Measurements from ENCODE around the gene COX6B2. TPM values are rescaled to one million over a fixed set of nuclear protein-coding genes. Genes with fewer than 3 reads are reported as not detected.
A peak's percentile ranks its signal among the peaks of the same experiment; 100 is the strongest.

COX6B2 gene
- polyA plus RNA-seq, 3 donors from 2014 or later = 0.16 TPM; not detected in 2

GRCh38 chr19:55362990-55363716 is 8.6 kb upstream of the COX6B2 start, which contains the start of gene GARIN5B:
Gene GARIN5B, minus strand, starts transcription at chr19:55363260. Its CDS starts 194 bp downstream, at chr19:55363066.
- Mint-ChIP-seq H3K9me3 (no peaks in the 10 kb centered on the region), H3K4me3 (no peak within 1 kb of the TSS), H3K27ac (no peak within 1 kb of the TSS), H3K36me3 (no peaks in the 10 kb centered on the region), H3K4me1 (no peaks in the 10 kb centered on the region), H3K27me3 (ENCODE audit: low read depth in 3 of 3) (peaks cover 0 to 5% (median 4%) of the 10 kb centered on the region in 3 donors)
- no peak for DNase-seq

DNA sequence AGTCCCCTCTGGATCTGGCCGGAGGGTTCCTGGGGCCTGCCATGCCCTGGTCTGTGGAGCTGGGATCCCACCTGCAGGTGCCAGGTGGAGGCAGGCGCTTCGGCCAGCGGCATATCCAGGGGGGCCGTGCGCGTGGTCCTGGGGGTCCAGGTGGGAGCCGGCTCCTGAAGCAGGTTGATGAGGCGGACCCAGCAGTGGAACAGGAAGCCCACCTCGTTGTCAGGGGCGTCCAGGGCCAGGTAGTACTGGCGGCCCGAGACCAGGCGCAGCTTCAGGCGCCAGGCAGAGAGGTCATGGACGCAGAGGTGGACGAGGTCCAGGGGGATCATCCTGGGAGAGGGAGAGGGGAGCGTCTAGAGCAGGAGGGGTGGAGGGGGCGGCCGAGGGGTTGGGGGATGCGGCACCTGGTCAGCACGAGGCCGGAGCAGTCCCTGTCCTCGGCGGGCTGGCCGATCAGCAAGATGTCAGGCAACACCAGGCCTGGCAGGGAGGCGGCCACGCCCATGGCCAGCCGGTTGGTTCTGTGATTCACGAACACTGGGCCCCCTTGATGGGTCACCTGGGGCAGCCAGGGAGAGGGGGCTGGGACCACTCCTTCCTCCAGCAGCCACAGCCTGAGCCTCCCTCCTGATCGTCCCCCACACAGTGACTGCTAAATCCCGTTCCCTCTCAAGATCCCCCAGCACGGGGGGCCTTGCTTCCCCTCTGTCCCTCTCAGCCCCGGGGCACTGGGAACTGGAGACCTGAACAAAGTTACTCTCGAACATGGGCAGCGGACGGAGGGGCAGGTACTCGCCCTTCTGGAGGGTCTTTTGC is 7.9 kb upstream of the COX6B2 start:
- no peak overlapping the region for H3K4me3 Mint-ChIP-seq

DNA sequence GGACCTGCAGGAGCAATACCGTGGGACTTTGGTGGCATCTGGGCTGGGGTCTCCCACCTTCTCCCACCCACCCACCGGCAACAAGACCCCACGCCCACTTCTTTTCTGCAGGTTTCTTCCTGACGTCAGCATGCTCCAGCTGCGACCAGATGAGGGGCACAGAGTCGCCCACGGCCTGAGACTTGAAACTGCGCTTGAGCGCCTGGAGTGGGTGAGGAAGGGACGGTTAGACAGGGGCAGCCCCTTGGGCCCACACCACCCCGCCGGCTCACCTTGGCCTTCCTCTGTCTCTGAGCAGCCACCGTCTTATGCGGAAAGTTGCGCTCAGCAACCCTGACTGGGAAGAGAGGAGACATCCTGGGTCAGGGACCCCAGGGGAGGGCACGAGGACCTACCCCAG is 6.4 kb upstream of the COX6B2 start:
- DNase-seq = no peak
- H3K27ac Mint-ChIP-seq = no peak overlapping the region
- H3K4me3 Mint-ChIP-seq = no peak overlapping the region

More for the DNA sequence above, 7.9 kb upstream of the COX6B2 start:
- Mint-ChIP-seq H3K9me3 (no peaks in the 10 kb centered on the region), H3K4me1 (no peaks in the 10 kb centered on the region), H3K27me3 (ENCODE audit: low read depth in 3 of 3) (peaks cover 0 to 6% (median 5%) of the 10 kb centered on the region in 3 donors), H3K27ac (no peak overlapping the region), H3K36me3 (no peaks in the 10 kb centered on the region)
- no peak for DNase-seq

DNA sequence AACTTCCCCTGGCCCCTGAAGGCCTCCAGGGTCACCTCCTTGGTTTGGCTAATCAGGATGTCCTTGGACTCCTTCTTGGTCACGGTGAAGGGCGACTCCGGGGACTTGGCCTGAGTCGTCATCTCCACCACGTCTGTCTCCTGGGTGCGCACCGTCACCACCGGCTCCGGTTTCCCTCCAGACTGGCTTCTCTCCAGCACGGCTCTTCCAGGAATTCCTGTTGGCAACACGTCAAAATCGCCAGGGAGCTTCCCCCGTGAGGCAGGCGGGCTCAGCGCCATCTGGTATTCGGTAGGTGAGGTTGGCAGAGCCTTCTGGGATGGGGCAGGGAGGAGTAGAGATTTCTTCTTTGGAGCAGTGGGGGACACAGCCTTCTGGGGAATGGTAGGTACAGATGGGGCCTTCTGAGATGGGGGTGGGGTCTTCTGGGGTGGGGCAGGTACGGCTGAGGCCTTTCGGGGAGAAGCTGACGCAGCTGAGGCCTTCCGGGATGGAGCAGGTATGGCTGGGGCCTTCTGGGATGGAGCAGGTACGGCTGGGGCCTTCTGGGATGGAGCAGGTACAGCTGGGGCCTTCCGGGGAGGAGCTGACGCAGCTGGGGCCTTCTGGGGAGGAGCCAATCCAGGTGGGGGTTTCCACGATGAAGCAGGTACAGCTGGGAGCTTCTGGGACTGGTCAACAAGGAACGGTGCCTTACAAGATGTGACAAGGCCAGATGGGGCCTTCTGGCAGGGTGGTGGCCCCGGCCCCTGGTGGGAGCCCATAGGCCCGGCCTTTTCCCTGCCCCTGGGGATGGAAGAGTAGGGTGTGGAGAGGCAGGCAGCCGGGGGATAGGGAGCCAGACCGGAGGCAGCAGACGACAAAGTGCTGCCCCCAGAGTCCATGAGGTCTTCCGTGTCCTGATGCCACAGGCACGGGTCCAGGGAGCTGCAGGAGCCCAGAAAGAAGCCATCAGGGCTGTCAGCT is 4.7 kb upstream of the COX6B2 start:
- peaks cover 0 to 3% (median 2%) of the 10 kb centered on the region in 3 donors for H3K27me3 Mint-ChIP-seq (ENCODE audit: low read depth in 3 of 3)
- H3K27ac Mint-ChIP-seq = no peak overlapping the region
- H3K9me3 Mint-ChIP-seq = no peaks in the 10 kb centered on the region
- H3K4me1 Mint-ChIP-seq = peaks cover 0 to 2% of the 10 kb centered on the region in 2 donors
- H3K36me3 Mint-ChIP-seq = no peaks in the 10 kb centered on the region
- DNase-seq = no peak
- H3K4me3 Mint-ChIP-seq = no peak overlapping the region

More for the DNA sequence above, 6.4 kb upstream of the COX6B2 start:
- H3K4me1 Mint-ChIP-seq = no peaks in the 10 kb centered on the region
- H3K9me3 Mint-ChIP-seq = no peaks in the 10 kb centered on the region
- H3K27me3 Mint-ChIP-seq (ENCODE audit: low read depth in 3 of 3) = peaks cover 3 to 4% (median 3%) of the 10 kb centered on the region in 3 donors
- no peaks in the 10 kb centered on the region for H3K36me3 Mint-ChIP-seq

DNA sequence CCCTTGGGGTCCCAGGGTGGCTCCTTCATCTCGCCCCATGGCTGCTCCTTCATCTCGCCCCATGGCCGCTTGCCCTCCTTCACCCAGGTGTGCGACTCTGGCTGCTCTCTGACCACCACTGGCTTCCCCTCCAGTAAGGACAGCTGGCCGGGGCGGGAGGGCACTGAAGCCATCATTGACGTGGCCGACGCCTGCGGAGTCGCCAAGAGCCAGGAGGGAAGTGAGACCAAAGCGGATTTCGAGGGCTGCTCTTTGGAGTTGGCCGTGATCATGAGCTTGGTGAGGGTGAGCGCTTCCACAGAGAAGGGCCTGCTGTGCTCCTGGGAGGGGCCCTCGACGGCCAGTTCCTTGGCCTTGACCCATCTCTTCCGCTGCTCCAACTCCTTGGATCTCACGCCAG is 4.0 kb upstream of the COX6B2 start:
- no peak overlapping the region for H3K4me3 Mint-ChIP-seq
- no peaks in the 10 kb centered on the region for H3K9me3 Mint-ChIP-seq
- H3K36me3 Mint-ChIP-seq = no peaks in the 10 kb centered on the region
- H3K27ac Mint-ChIP-seq = no peak overlapping the region
- H3K27me3 Mint-ChIP-seq (ENCODE audit: low read depth in 3 of 3) = peaks cover 0 to 6% (median 2%) of the 10 kb centered on the region in 3 donors
- DNase-seq = no peak
- H3K4me1 Mint-ChIP-seq = peaks cover 5 to 6% of the 10 kb centered on the region in 2 donors

DNA sequence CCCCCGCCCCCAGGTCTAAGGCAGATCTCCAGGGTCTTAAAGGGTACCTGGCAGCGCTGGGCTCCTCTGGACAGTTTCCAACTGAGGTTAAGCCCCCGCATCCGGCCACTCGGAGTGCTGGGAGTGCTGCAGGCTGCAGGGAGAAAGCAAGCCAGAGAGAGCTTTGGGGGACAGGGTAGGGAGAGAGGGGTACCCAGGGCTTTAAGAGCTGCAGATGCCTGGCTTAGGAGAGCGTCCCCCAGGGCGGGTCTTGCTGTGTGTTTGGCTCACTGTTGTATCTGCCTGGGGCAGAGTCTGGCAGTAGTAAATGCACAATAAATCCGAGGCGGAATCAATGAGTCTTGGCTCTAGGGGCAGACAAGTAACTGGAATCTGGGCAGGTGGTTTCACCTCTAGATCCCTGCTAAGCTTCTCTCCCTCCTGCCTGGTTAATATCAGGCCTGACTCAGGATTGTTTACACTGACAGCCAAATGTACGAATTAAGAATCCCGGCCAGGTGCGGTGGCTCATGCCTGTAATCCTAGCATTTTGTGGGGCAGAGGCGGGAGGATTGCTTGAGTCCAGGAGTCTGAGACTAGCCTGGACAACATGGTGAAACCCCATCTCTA is 798 bp upstream of the COX6B2 start:
- no peak for DNase-seq
- Mint-ChIP-seq H3K9me3 (no peaks in the 10 kb centered on the region), H3K27ac (peak overlapping the region in 1 of 6 donors; percentile 40), H3K27me3 (ENCODE audit: low read depth in 3 of 3) (peaks cover 3 to 16% (median 11%) of the 10 kb centered on the region in 3 donors), H3K4me3 (peak overlapping the region in 1 of 5 donors; percentile 13), H3K4me1 (peaks cover 17% of the 10 kb centered on the region in 2 donors), H3K36me3 (no peaks in the 10 kb centered on the region)

GRCh38 chr19:55353803-55354697 is 469 bp downstream of the COX6B2 start:
- Mint-ChIP-seq H3K4me1 (peaks cover 17% of the 10 kb centered on the region in 2 donors), H3K36me3 (no peaks in the 10 kb centered on the region), H3K27ac (peak overlapping the region in 3 of 6 donors; percentile 62 to 82 (median 62)), H3K27me3 (ENCODE audit: low read depth in 3 of 3) (peaks cover 4 to 16% (median 13%) of the 10 kb centered on the region in 3 donors), H3K9me3 (no peaks in the 10 kb centered on the region), H3K4me3 (peak overlapping the region; percentile 75 to 90 (median 81))
- DNase-seq = peak; percentile 61 to 78 (median 68)

- Mint-ChIP-seq H3K27me3 (ENCODE audit: low read depth in 3 of 3) (peaks cover 4 to 16% (median 13%) of the 10 kb centered on the region in 3 donors), H3K4me1 (peaks cover 17% of the 10 kb centered on the region in 2 donors), H3K27ac (peak overlapping the region in 1 of 6 donors; percentile 27), H3K4me3 (peak overlapping the region; percentile 75 to 90 (median 81)), H3K36me3 (no peaks in the 10 kb centered on the region), H3K9me3 (no peaks in the 10 kb centered on the region)
- no peak for DNase-seq
Observed at GRCh38 chr19:55353356-55353802, 1.1 kb downstream of the COX6B2 start.

DNA sequence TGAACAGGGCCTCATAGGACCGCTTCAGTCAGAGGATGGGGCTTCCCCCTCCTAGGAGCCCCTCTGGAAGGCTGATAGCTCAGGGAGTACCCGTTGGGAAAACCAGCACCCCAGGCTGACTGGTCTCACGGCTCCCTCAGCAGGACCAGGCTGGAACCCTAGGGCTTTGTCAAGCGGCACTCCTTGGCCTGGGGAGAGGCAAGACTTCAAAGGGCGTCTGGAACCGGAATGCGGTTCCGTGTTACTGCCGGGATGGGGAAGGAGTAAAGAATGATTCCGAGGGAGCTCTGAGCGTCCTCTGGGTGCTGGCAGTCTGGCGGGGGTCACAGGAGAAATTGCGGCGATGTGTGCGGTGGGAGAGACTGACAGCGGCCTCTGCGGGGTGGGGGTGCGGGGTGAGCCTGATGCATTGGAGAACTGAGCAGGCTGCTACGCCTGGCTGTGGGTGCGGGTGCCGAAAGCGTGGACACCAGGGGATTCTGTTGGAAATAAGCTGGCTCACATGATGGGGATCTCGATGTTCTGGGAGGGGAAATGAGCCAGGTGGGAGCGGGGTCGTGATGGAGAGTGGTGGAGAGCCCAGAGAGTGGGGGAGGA is 1.9 kb downstream of the COX6B2 start:
- peaks cover 17% of the 10 kb centered on the region in 2 donors for H3K4me1 Mint-ChIP-seq
- peak overlapping the region; percentile 27 to 81 (median 75) for H3K4me3 Mint-ChIP-seq
- no peak for DNase-seq
- H3K27ac Mint-ChIP-seq = peak overlapping the region in 2 of 6 donors; percentile 27 to 49
- no peaks in the 10 kb centered on the region for H3K9me3 Mint-ChIP-seq
- no peaks in the 10 kb centered on the region for H3K36me3 Mint-ChIP-seq
- peaks cover 4 to 16% (median 11%) of the 10 kb centered on the region in 3 donors for H3K27me3 Mint-ChIP-seq (ENCODE audit: low read depth in 3 of 3)

GRCh38 chr19:55352040-55352439 is 2.5 kb downstream of the COX6B2 start:
- DNase-seq = no peak
- no peaks in the 10 kb centered on the region for H3K9me3 Mint-ChIP-seq
- no peaks in the 10 kb centered on the region for H3K36me3 Mint-ChIP-seq
- peak overlapping the region in 1 of 5 donors; percentile 33 for H3K4me3 Mint-ChIP-seq
- H3K27me3 Mint-ChIP-seq (ENCODE audit: low read depth in 3 of 3) = peaks cover 4 to 15% (median 11%) of the 10 kb centered on the region in 3 donors
- peaks cover 17% of the 10 kb centered on the region in 2 donors for H3K4me1 Mint-ChIP-seq
- peak overlapping the region in 1 of 6 donors; percentile 20 for H3K27ac Mint-ChIP-seq

DNA sequence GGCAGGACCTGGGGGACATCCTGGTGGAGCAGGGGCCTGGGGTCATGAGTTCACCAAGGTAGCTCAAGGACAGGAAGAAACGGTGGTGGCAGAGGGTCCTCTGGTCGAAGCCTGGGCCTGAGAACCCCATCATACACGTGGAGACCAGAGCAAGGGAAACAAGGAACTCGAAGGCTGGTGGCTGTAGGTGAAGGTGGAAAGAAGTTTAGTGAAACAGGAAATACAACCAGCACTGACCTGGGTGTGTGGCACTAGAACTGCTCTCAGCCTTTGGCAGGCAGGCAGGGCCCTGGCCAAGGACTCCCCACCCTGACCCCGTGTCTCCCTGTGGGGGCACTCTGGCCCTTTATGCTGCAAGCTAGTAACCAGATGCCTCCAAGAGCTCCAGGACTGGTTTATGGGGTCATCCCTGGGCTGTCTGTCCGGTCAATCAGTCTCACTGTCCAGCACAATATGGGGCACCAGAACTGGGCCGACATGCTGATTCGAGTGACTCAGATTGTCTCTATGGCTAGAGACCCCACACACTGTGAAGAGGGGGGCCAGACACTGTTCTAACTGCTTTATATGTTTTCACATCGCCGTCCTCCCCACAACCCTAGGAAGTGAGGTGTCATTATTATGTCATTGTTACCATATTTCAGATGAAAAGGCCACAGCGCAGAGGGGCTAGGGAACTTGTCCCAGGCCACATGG is 3.8 kb downstream of the COX6B2 start:
- Mint-ChIP-seq H3K27me3 (ENCODE audit: low read depth in 3 of 3) (peaks cover 4 to 13% (median 11%) of the 10 kb centered on the region in 3 donors), H3K36me3 (no peaks in the 10 kb centered on the region), H3K4me3 (no peak overlapping the region), H3K27ac (peak overlapping the region in 1 of 6 donors; percentile 64), H3K9me3 (no peaks in the 10 kb centered on the region), H3K4me1 (peaks cover 17% of the 10 kb centered on the region in 2 donors)
- DNase-seq = no peak
